Liver (tissue), 3 donors: Measurements from ENCODE around the gene TRIM46.

Experiments used
- CTCF ChIP-seq: fragments of 150-350 bp; IDR thresholded peaks from 2 replicates; pipeline ENCODE4 v1.5.1; 2017; ENCODE audit warnings: improper control_type of control experiment, low read depth, low read length; ENCODE audit not compliant: missing input control
- EGR1 ChIP-seq, 2 donors: IDR thresholded peaks; 2 replicates each; pipeline ENCODE4 v1.6.1; 2016 to 2018; ENCODE audit warnings: antibody characterized with exemption in 2 of 2, low read depth in 2 of 2
- RAD21 ChIP-seq, 2 donors: IDR thresholded peaks; 2 replicates each; pipeline ENCODE4 v1.6.1; 2016; ENCODE audit warnings: antibody characterized with exemption in 2 of 2, mild to moderate bottlenecking in 2 of 2
- donor health status: healthy.
- donor health status: healthy.

GRCh38 chr1:155186794-155187455 is 13.3 kb downstream of the TRIM46 start:
- no peak for TF ChIP-seq CTCF
- TF ChIP-seq RAD21 (IDR thresholded peaks at IDR 0.05) = no peak
- TF ChIP-seq EGR1 (IDR thresholded peaks at IDR 0.05; ENCODE audit: low read depth in 2 of 2) = no peak
